Thoracic aorta (tissue), 2 donors: Measurements from ENCODE around the gene ZNF446. TPM values are rescaled to one million over a fixed set of nuclear protein-coding genes. Genes with fewer than 3 reads are reported as not detected.
A peak's percentile ranks its signal among the peaks of the same experiment; 100 is the strongest.

Source experiments
- ATAC-seq: fragments of 150-250 bp; one replicate; pipeline ENCODE4 v1.8.0; 2017; ENCODE audit warnings: low read depth; ENCODE audit not compliant: insufficient number of reproducible peaks, low FRiP score
- DNase-seq: peaks from one replicate; pipeline ENCODE4 v3.0.0-alpha.2; 2020; ENCODE audit warnings: low spot score
- H3K27ac ChIP-seq, 2 donors: fragments of 200-600 bp; sonication (generic); 1 replicate in 1 of 2; 2 replicates in 1 of 2; pipeline ENCODE4 v1.5.1; 2016; ENCODE audit warnings: mild to moderate bottlenecking in 2 of 2, moderate library complexity in 2 of 2
- H3K27me3 ChIP-seq: fragments of 200-600 bp; sonication (generic); replicated peaks from 2 replicates; pipeline ENCODE4 v1.6.0; 2016; ENCODE audit warnings: mild to moderate bottlenecking; ENCODE audit not compliant: insufficient read depth
- H3K36me3 ChIP-seq: fragments of 200-600 bp; sonication (generic); one replicate; pipeline ENCODE4 v1.5.1; 2016
- H3K4me1 ChIP-seq, 2 donors: fragments of 200-600 bp; sonication (generic); 1 replicate in 1 of 2; 2 replicates in 1 of 2; pipeline versions ENCODE4 v1.5.1 to v1.6.0; 2016; ENCODE audit warnings: low read depth in 2 of 2, mild to moderate bottlenecking in 1 of 2; ENCODE audit not compliant: control insufficient read depth in 1 of 2
- H3K4me3 ChIP-seq: fragments of 200-600 bp; sonication (generic); 2 replicates; pipeline ENCODE4 v1.5.1; 2016; ENCODE audit warnings: mild to moderate bottlenecking
- H3K9me3 ChIP-seq: fragments of 200-600 bp; sonication (generic); 2 replicates; pipeline ENCODE4 v1.5.1; 2016
- total RNA-seq, 2 donors: library from RNA; depleted of rRNA; stranded (reverse); fragments of >200 nt; gene quantifications; one replicate each; pipeline versions ENCODE4 v1.1.0 to v1.2.3, GENCODE V29; 2016
- TF ChIP-seq, protein P1 (sequence below): fragments of 200-600 bp; sonication (generic); IDR thresholded peaks from one replicate; pipeline ENCODE4 v1.5.1; 2019; ENCODE audit warnings: antibody characterized with exemption

The ZNF446 gene
- total RNA-seq, 2 donors from 2014 or later = 17.8 to 23.7 TPM

DNA sequence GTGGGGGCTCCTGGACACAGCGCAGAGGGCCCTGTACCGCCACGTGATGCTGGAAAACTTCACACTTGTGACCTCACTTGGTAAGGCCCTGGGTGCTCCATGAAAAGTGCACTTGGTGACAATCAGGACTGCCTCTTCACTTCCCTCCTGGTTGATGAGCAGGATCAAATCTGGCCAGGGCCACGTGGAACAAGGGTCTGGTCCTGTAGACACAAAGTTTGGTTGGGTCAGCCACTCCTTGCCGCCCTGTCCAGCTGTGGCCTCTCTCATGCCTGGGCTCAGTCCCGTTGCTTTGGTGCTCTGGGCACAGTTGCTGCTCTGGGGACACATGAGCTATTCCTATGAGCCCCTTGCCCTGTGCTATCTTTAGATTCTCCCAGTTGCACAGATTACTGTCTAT is 22.4 kb upstream of the ZNF446 start:
- no peak for DNase-seq
- Histone ChIP-seq H3K27me3 (no peaks in the 10 kb centered on the region), H3K4me1 (peaks cover 0 to 12% of the 10 kb centered on the region in 2 donors), H3K27ac (no peak overlapping the region), H3K36me3 (no peaks in the 10 kb centered on the region), H3K4me3 (no peak overlapping the region), H3K9me3 (no peaks in the 10 kb centered on the region)
- TF ChIP-seq, protein P1, sequence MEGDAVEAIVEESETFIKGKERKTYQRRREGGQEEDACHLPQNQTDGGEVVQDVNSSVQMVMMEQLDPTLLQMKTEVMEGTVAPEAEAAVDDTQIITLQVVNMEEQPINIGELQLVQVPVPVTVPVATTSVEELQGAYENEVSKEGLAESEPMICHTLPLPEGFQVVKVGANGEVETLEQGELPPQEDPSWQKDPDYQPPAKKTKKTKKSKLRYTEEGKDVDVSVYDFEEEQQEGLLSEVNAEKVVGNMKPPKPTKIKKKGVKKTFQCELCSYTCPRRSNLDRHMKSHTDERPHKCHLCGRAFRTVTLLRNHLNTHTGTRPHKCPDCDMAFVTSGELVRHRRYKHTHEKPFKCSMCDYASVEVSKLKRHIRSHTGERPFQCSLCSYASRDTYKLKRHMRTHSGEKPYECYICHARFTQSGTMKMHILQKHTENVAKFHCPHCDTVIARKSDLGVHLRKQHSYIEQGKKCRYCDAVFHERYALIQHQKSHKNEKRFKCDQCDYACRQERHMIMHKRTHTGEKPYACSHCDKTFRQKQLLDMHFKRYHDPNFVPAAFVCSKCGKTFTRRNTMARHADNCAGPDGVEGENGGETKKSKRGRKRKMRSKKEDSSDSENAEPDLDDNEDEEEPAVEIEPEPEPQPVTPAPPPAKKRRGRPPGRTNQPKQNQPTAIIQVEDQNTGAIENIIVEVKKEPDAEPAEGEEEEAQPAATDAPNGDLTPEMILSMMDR = no peak
- ATAC-seq = no peak

DNA sequence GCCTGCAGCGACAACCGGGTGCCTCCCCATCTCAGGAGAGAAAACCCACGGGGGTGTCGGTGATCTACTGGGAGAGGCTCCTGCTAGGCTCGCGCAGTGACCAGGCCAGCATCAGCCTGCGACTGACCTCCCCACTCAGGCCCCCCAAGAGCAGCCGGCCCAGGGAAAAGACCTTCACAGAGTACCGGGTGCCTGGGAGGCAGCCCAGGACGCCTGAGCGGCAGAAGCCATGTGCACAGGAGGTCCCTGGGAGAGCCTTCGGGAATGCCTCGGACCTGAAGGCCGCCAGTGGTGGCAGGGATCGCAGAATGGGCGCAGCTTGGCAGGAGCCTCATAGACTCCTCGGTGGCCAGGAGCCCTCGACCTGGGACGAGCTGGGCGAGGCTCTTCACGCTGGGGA is 20.8 kb upstream of the ZNF446 start:
- Histone ChIP-seq H3K36me3 (no peaks in the 10 kb centered on the region), H3K4me3 (no peak overlapping the region), H3K27ac (no peak overlapping the region), H3K27me3 (no peaks in the 10 kb centered on the region), H3K9me3 (no peaks in the 10 kb centered on the region), H3K4me1 (peaks cover 0 to 12% of the 10 kb centered on the region in 2 donors)
- ATAC-seq (no peak), DNase-seq (no peak)
- TF ChIP-seq, protein P1 = no peak

DNA sequence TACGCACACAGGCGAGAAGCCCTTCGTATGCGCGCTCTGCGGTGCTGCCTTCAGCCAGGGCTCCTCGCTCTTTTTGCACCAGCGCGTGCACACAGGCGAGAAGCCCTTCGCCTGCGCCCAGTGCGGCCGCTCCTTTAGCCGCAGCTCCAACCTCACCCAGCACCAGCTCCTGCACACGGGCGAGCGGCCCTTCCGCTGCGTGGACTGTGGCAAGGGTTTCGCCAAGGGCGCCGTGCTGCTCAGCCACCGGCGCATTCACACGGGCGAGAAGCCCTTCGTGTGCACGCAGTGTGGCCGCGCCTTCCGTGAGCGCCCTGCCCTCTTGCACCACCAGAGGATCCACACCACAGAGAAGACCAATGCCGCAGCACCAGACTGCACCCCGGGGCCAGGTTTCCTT is 20.0 kb upstream of the ZNF446 start:
- TF ChIP-seq, protein P1 = no peak
- H3K9me3 ChIP-seq = no peaks in the 10 kb centered on the region
- H3K27me3 ChIP-seq = no peaks in the 10 kb centered on the region
- no peak overlapping the region for H3K27ac ChIP-seq
- no peaks in the 10 kb centered on the region for H3K36me3 ChIP-seq
- no peak overlapping the region for H3K4me3 ChIP-seq
- ATAC-seq (no peak), DNase-seq (no peak)
- peaks cover 0 to 8% of the 10 kb centered on the region in 2 donors for H3K4me1 ChIP-seq

DNA sequence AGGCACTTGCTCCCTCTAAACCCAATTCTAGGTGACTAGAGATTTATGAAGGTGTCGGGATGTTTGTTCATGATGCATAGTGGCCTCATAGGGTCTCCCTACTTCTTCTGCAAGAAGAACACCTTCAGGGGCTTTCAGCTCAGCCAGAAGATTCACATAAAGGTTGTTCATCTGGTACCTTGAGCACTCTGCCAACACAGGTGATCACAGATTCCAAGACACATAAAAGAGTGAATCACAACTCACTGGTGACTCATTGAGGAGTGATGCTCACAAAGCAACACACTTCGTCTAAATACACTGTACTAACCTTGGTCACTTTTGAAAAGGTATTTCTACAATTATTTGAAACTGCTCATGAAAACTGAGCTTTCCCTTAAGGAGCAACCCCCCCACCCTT is 16.1 kb upstream of the ZNF446 start:
- ATAC-seq = no peak
- no peaks in the 10 kb centered on the region for H3K4me1 ChIP-seq
- H3K36me3 ChIP-seq = no peaks in the 10 kb centered on the region
- TF ChIP-seq, protein P1 = no peak
- H3K27me3 ChIP-seq = no peaks in the 10 kb centered on the region
- no peak for DNase-seq
- H3K9me3 ChIP-seq = no peaks in the 10 kb centered on the region
- H3K4me3 ChIP-seq = no peak overlapping the region
- H3K27ac ChIP-seq = no peak overlapping the region

DNA sequence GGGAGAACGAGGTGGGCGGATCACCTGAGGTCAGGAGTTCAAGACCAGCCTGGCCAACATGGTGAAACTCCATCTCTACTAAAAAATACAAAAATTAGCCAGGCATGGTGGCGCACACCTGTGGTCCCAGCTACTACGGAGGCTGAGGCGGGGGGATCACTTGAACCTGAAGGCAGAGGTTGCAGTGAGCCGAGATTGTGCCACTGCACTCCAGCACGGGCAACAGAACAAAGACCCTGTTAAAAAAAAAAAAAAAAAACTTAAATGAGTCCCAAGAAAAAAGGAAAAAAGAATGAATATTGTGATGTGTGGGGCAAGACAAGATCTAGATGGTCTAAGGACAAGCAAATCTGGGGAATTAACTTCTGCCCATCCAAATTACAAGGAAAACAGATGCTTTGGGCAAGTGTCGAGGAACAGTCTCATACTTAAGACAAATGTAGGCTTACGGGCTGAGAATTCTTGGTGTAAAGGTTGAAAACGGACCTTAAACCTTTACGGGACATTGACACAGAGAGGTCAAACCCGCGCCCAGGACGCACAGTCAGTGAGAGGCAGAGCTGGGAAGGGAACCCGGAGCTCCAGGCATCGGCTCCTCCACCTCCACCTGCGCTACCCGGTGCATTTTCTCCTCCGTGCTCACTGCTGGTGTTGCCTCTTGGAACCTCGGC is 9.9 kb upstream of the ZNF446 start:
- Histone ChIP-seq H3K4me3 (peak overlapping the region; percentile 100), H3K27ac (peak overlapping the region in 1 of 2 donors; percentile 80), H3K4me1 (peaks cover 11 to 21% of the 10 kb centered on the region in 2 donors), H3K36me3 (peaks cover 12% of the 10 kb centered on the region), H3K27me3 (no peaks in the 10 kb centered on the region), H3K9me3 (no peaks in the 10 kb centered on the region)
- TF ChIP-seq, protein P1 = no peak
- DNase-seq (no peak), ATAC-seq (no peak)
